Measurements from ENCODE around the gene ACHE. TPM values are rescaled to one million over a fixed set of nuclear protein-coding genes. Genes with fewer than 3 reads are reported as not detected.

Gene ACHE
- total RNA-seq, 2 experiments from 2014 or later = not detected

DNA sequence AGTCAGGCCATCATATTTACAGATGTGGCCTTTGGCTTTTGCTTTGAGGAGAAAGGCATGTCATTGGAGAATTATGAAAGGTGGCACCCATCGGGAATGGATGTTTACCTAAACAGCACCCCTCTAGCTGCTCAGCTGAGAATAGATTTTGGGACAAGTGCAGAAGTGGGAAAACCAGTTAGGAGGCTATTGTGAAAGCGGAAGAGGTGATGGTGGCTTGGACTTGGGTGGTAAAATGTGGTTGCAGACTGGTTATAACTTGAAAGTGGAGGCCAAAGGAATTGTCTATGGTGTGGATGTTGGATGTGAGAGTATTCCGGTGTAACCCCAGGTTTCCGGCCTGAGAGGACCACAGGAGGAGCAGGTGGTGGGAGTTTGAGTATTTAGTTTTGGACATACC is 48.3 kb downstream of the ACHE start:
- no peak for DNase-seq
- no peaks in the 10 kb centered on the region for H3K27me3 Mint-ChIP-seq (ENCODE audit: low read depth)
- H3K27ac Mint-ChIP-seq = no peak overlapping the region
- intact Hi-C loops (cut with micrococcal nuclease) = no loop called here
- CTCF ChIA-PET = interaction anchor here (0.6 kb wide), 1 partner anchor 43 kb away, joined by 3 read pairs; no protein-coding TSS in a partner anchor
- H3K36me3 Mint-ChIP-seq (ENCODE audit: low read depth) = no peaks in the 10 kb centered on the region
- peaks cover 5% of the 10 kb centered on the region for H3K4me1 Mint-ChIP-seq (ENCODE audit: low read depth)
- H3K4me3 Mint-ChIP-seq = no peak overlapping the region
- H3K9me3 Mint-ChIP-seq = no peaks in the 10 kb centered on the region

DNA sequence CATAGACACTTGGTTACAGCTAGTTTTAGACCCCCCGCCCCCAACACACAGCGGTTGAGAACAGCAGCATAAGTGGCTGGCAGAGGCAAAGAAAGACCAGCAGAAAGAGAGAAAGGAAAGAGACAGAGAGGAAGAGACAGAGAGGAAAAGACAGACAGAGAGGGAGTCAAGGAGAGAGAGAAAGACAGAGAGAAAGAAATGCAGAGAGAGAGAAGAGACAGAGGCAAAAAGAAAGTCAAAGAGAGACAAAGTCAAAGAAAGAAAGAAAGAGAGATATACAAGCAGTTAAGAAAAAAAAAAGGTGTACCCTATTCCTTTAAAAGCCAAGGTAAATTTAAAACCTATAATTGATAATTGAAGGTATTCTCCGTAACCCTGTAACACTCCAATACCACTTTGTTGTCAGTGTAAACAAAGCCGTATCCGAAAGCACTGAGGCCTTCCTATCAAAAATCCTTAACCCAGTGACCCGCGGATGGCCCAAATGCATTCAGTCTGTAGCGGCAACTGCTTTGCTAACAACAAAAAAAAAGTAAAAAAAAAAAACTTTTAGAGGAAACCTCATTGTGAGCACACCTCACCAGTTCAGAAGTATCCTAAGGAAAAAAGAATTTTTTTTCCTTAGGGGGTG is 55.1 kb downstream of the ACHE start:
- no peak overlapping the region for H3K27ac Mint-ChIP-seq
- H3K9me3 Mint-ChIP-seq = no peaks in the 10 kb centered on the region
- intact Hi-C loops (cut with micrococcal nuclease) = no loop called here
- H3K4me3 Mint-ChIP-seq = no peak overlapping the region
- CTCF ChIA-PET = no interaction called here
- no peaks in the 10 kb centered on the region for H3K36me3 Mint-ChIP-seq (ENCODE audit: low read depth)
- H3K27me3 Mint-ChIP-seq (ENCODE audit: low read depth) = no peaks in the 10 kb centered on the region
- peaks cover 7% of the 10 kb centered on the region for H3K4me1 Mint-ChIP-seq (ENCODE audit: low read depth)
- no peak for DNase-seq

Small RNA genes lying within 50 kb of the gene (microRNA-seq; reads per million reads assigned to microRNA genes)
- not detected for gene MIR6875 (ENCODE audit: borderline microRNAs expressed, borderline replicate concordance)

Other genes with a start within 250 kb of the ACHE start
- gene ACTL6B, start 239.4 kb downstream of the ACHE start, total RNA-seq = not detected
- gene GNB2, start 222.1 kb downstream of the ACHE start, total RNA-seq = 100 to 1,000 TPM; 221 TPM
- gene GIGYF1, start 201.6 kb downstream of the ACHE start, total RNA-seq = 10 to 100 TPM; 32.8 to 37.8 TPM
- 10 to 100 TPM; 23.2 to 29.6 TPM for gene POP7, start 189.8 kb downstream of the ACHE start, total RNA-seq
- not detected for gene EPO, start 175.4 kb downstream of the ACHE start, total RNA-seq
- gene ZAN, start 162.3 kb downstream of the ACHE start, total RNA-seq = not detected
- gene EPHB4, start 68.4 kb downstream of the ACHE start, total RNA-seq = 1 to 10 TPM; 5.9 to 6.0 TPM
- 10 to 100 TPM; 10.1 to 10.5 TPM for gene SLC12A9, start 43.2 kb downstream of the ACHE start, total RNA-seq
- 10 to 100 TPM; 19.8 to 21.0 TPM for gene TRIP6, start 28.5 kb downstream of the ACHE start, total RNA-seq
- gene SRRT, start 20.8 kb downstream of the ACHE start, total RNA-seq = 100 to 1,000 TPM; 166 to 169 TPM
- 1 to 10 TPM in 1 of 2 experiments, under 1 TPM in 1; 0.64 to 1.4 TPM for gene UFSP1, start 6.2 kb downstream of the ACHE start, total RNA-seq
- gene MUC3A, start 53.6 kb upstream of the ACHE start, total RNA-seq = not detected
- not detected for gene MUC12, start 73.7 kb upstream of the ACHE start, total RNA-seq
- gene MUC17, start 124.2 kb upstream of the ACHE start, total RNA-seq = not detected
- 10 to 100 TPM; 41.4 to 41.7 TPM for gene TRIM56, start 189.6 kb upstream of the ACHE start, total RNA-seq
- gene SERPINE1, start 231.2 kb upstream of the ACHE start, total RNA-seq = under 1 TPM in 1 of 2 experiments, not detected in 1; 0.07 TPM